HEK293 (cell line): Measurements from ENCODE around the gene SLC6A9.

Experiments
- ATF2 ChIP-seq: fragments of 450-650 bp; formaldehyde crosslinking; IDR thresholded peaks from 2 replicates; pipeline ENCODE4 v1.5.1; 2016; ENCODE audit warnings: missing biosample characterization, missing genetic modification characterization, low read depth
- EGR2 ChIP-seq: fragments of 450-650 bp; formaldehyde crosslinking; IDR thresholded peaks from 2 replicates; pipeline ENCODE4 v1.5.1; 2016; ENCODE audit warnings: low read depth, missing biosample characterization, missing genetic modification characterization
- KLF17 ChIP-seq: fragments of 450-650 bp; formaldehyde crosslinking; IDR thresholded peaks from 2 replicates; pipeline ENCODE4 v1.5.1; 2016; ENCODE audit warnings: missing biosample characterization, missing genetic modification characterization
- MEIS1 ChIP-seq: sonication (generic); formaldehyde crosslinking; IDR thresholded peaks from 2 replicates; pipeline ENCODE4 v1.8.1; 2022; ENCODE audit warnings: missing genetic modification reagents, mild to moderate bottlenecking, borderline replicate concordance
- PRDM1 ChIP-seq: fragments of 450-650 bp; formaldehyde crosslinking; IDR thresholded peaks from 2 replicates; pipeline ENCODE4; 2016; ENCODE audit warnings: missing biosample characterization, missing genetic modification characterization
- SCRT2 ChIP-seq: fragments of 450-650 bp; formaldehyde crosslinking; IDR thresholded peaks from 2 replicates; pipeline ENCODE4 v1.5.1; 2016; ENCODE audit warnings: missing biosample characterization, missing genetic modification characterization
- SP3 ChIP-seq: fragments of 450-650 bp; formaldehyde crosslinking; IDR thresholded peaks from 2 replicates; pipeline ENCODE4 v1.5.1; 2016; ENCODE audit warnings: missing biosample characterization, missing genetic modification characterization
- TCF7L2 ChIP-seq: IDR thresholded peaks from 2 replicates; pipeline ENCODE4 v1.6.1; 2011; ENCODE audit warnings: low read depth, mild to moderate bottlenecking, inconsistent platforms, low read length, moderate library complexity, borderline replicate concordance
- TRIM28 ChIP-seq: IDR thresholded peaks from 2 replicates; pipeline ENCODE4 v1.6.1; 2011; ENCODE audit warnings: low read length, control low read depth, borderline replicate concordance
- ZNF138 ChIP-seq: fragments of 450-650 bp; formaldehyde crosslinking; IDR thresholded peaks from 2 replicates; pipeline ENCODE4 v1.5.1; 2016; ENCODE audit warnings: missing biosample characterization, missing genetic modification characterization, borderline replicate concordance
- ZNF175 ChIP-seq: fragments of 450-650 bp; formaldehyde crosslinking; IDR thresholded peaks from 2 replicates; pipeline ENCODE4 v1.5.1; 2016; ENCODE audit warnings: missing biosample characterization, missing genetic modification characterization
- ZNF24 ChIP-seq: fragments of 450-650 bp; formaldehyde crosslinking; IDR thresholded peaks from 2 replicates; pipeline ENCODE4 v1.5.1; 2016; ENCODE audit warnings: missing biosample characterization, missing genetic modification characterization
- ZNF335 ChIP-seq: fragments of 450-650 bp; formaldehyde crosslinking; conservative IDR thresholded peaks from 2 replicates; pipeline ENCODE4 v1.5.1; 2016; ENCODE audit warnings: missing biosample characterization, missing genetic modification characterization
- ZNF354C ChIP-seq: fragments of 450-650 bp; formaldehyde crosslinking; IDR thresholded peaks from 2 replicates; pipeline ENCODE4 v1.5.1; 2016; ENCODE audit warnings: missing biosample characterization, missing genetic modification characterization, low read depth, borderline replicate concordance
- ZNF416 ChIP-seq: fragments of 450-650 bp; formaldehyde crosslinking; IDR thresholded peaks from 2 replicates; pipeline ENCODE4 v1.5.1; 2016; ENCODE audit warnings: missing biosample characterization, missing genetic modification characterization
- ZNF433 ChIP-seq: fragments of 450-650 bp; formaldehyde crosslinking; IDR thresholded peaks from 2 replicates; pipeline ENCODE4 v1.5.1; 2016; ENCODE audit warnings: missing biosample characterization, missing genetic modification characterization, low read depth
- ZNF48 ChIP-seq: fragments of 450-650 bp; formaldehyde crosslinking; IDR thresholded peaks from 2 replicates; pipeline ENCODE4 v1.5.1; 2016; ENCODE audit warnings: missing biosample characterization, missing genetic modification characterization
- ZNF530 ChIP-seq: fragments of 450-650 bp; formaldehyde crosslinking; IDR thresholded peaks from 2 replicates; pipeline ENCODE4 v1.5.1; 2016; ENCODE audit warnings: low read depth, missing biosample characterization, missing genetic modification characterization
- ZNF621 ChIP-seq: fragments of 450-650 bp; formaldehyde crosslinking; IDR thresholded peaks from 2 replicates; pipeline ENCODE4 v1.5.1; 2017; ENCODE audit warnings: missing biosample characterization, missing genetic modification characterization
- ZNF654 ChIP-seq: fragments of 450-650 bp; formaldehyde crosslinking; IDR thresholded peaks from 2 replicates; pipeline ENCODE4 v1.5.1; 2016; ENCODE audit warnings: low read depth, missing biosample characterization, missing genetic modification characterization
- ZNF658 ChIP-seq: fragments of 450-650 bp; formaldehyde crosslinking; IDR thresholded peaks from 2 replicates; pipeline ENCODE4; 2016; ENCODE audit warnings: missing biosample characterization, missing genetic modification characterization
- ZNF660 ChIP-seq: fragments of 450-650 bp; IDR thresholded peaks from 2 replicates; pipeline ENCODE4 v1.5.1; 2018; ENCODE audit warnings: missing biosample characterization, mild to moderate bottlenecking, missing genetic modification characterization
- ZNF670 ChIP-seq: fragments of 450-650 bp; formaldehyde crosslinking; IDR thresholded peaks from 2 replicates; pipeline ENCODE4 v1.5.1; 2016; ENCODE audit warnings: missing biosample characterization, missing genetic modification characterization, low read depth
- ZNF692 ChIP-seq: fragments of 450-650 bp; formaldehyde crosslinking; IDR thresholded peaks from 2 replicates; pipeline ENCODE4 v1.5.1; 2016; ENCODE audit warnings: missing biosample characterization, missing genetic modification characterization
- ZNF747 ChIP-seq: fragments of 450-650 bp; formaldehyde crosslinking; IDR thresholded peaks from 2 replicates; pipeline ENCODE4 v1.5.1; 2016; ENCODE audit warnings: missing biosample characterization, missing genetic modification characterization
- ZNF76 ChIP-seq: fragments of 450-650 bp; formaldehyde crosslinking; IDR thresholded peaks from 2 replicates; pipeline ENCODE4; 2016; ENCODE audit warnings: low read depth, missing biosample characterization, missing genetic modification characterization, borderline replicate concordance
- ZNF785 ChIP-seq: fragments of 450-650 bp; formaldehyde crosslinking; IDR thresholded peaks from 2 replicates; pipeline ENCODE4 v1.5.1; 2016; ENCODE audit warnings: missing biosample characterization, missing genetic modification characterization
- ZNF791 ChIP-seq: fragments of 450-650 bp; formaldehyde crosslinking; IDR thresholded peaks from 2 replicates; pipeline ENCODE4 v1.5.1; 2016; ENCODE audit warnings: missing biosample characterization, missing genetic modification characterization
- ZNF830 ChIP-seq: fragments of 450-650 bp; IDR thresholded peaks from 2 replicates; pipeline ENCODE4 v1.5.0; 2018; ENCODE audit warnings: missing biosample characterization, missing genetic modification characterization, low read depth, mild to moderate bottlenecking, moderate library complexity
- ZSCAN18 ChIP-seq: fragments of 450-650 bp; formaldehyde crosslinking; IDR thresholded peaks from 2 replicates; pipeline ENCODE4 v1.5.1; 2016; ENCODE audit warnings: missing biosample characterization, missing genetic modification characterization
- TF ChIP-seq, protein P1 (sequence below): fragments of 450-650 bp; formaldehyde crosslinking; IDR thresholded peaks from 2 replicates; pipeline ENCODE4 v1.5.1; 2016; ENCODE audit warnings: missing biosample characterization, missing genetic modification characterization
- TF ChIP-seq, protein P2 (sequence below): fragments of 450-650 bp; formaldehyde crosslinking; IDR thresholded peaks from 2 replicates; pipeline ENCODE4 v1.5.1; 2016; ENCODE audit warnings: missing biosample characterization, missing genetic modification characterization, low read depth

Gene SLC6A9

GRCh38 chr1:43978551-43979260 lies 52.6 kb downstream of the SLC6A9 start, which contains the start of gene B4GALT2 (continued):
- TF ChIP-seq ZNF692 (tag by site-specific recombination) (no peak), ZNF48 (tag by site-specific recombination) (no peak), ZSCAN18 (tag by site-specific recombination) (no peak), ZNF24 (tag by site-specific recombination) (no peak), ZNF654 (tag by site-specific recombination) (no peak), ZNF658 (tag by site-specific recombination) (no peak), ZNF791 (tag by site-specific recombination) (no peak), ZNF785 (tag by site-specific recombination) (no peak), ZNF747 (tag by site-specific recombination) (no peak), ZNF335 (tag by site-specific recombination) (peak; percentile 59), ZNF138 (tag by site-specific recombination) (no peak), ZNF76 (tag by site-specific recombination) (peak; percentile 85), EGR2 (tag by site-specific recombination) (peak; percentile 68), SCRT2 (tag by site-specific recombination) (no peak), ZNF660 (tag by site-specific recombination) (no peak), MEIS1 (CRISPR knock-in tag) (no peak), ZNF621 (no peak), ZNF530 (tag by site-specific recombination) (no peak), ATF2 (tag by site-specific recombination) (no peak), ZNF670 (tag by site-specific recombination) (no peak), TCF7L2 (no peak), TRIM28 (no peak), ZNF175 (tag by site-specific recombination) (no peak), ZNF830 (tag by site-specific recombination) (no peak), ZNF416 (tag by site-specific recombination) (no peak), PRDM1 (tag by site-specific recombination) (no peak), ZNF433 (tag by site-specific recombination) (no peak), SP3 (tag by site-specific recombination) (peak; percentile 74), KLF17 (no peak; the same call in 1 of the 2 replicates), ZNF354C (tag by site-specific recombination) (no peak)
- TF ChIP-seq, protein P1, sequence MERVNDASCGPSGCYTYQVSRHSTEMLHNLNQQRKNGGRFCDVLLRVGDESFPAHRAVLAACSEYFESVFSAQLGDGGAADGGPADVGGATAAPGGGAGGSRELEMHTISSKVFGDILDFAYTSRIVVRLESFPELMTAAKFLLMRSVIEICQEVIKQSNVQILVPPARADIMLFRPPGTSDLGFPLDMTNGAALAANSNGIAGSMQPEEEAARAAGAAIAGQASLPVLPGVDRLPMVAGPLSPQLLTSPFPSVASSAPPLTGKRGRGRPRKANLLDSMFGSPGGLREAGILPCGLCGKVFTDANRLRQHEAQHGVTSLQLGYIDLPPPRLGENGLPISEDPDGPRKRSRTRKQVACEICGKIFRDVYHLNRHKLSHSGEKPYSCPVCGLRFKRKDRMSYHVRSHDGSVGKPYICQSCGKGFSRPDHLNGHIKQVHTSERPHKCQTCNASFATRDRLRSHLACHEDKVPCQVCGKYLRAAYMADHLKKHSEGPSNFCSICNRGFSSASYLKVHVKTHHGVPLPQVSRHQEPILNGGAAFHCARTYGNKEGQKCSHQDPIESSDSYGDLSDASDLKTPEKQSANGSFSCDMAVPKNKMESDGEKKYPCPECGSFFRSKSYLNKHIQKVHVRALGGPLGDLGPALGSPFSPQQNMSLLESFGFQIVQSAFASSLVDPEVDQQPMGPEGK (tag by site-specific recombination) = peak; percentile 67
- TF ChIP-seq, protein P2, sequence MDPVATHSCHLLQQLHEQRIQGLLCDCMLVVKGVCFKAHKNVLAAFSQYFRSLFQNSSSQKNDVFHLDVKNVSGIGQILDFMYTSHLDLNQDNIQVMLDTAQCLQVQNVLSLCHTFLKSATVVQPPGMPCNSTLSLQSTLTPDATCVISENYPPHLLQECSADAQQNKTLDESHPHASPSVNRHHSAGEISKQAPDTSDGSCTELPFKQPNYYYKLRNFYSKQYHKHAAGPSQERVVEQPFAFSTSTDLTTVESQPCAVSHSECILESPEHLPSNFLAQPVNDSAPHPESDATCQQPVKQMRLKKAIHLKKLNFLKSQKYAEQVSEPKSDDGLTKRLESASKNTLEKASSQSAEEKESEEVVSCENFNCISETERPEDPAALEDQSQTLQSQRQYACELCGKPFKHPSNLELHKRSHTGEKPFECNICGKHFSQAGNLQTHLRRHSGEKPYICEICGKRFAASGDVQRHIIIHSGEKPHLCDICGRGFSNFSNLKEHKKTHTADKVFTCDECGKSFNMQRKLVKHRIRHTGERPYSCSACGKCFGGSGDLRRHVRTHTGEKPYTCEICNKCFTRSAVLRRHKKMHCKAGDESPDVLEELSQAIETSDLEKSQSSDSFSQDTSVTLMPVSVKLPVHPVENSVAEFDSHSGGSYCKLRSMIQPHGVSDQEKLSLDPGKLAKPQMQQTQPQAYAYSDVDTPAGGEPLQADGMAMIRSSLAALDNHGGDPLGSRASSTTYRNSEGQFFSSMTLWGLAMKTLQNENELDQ (tag by site-specific recombination) = no peak
